HEK293 (cell line): Measurements from ENCODE around the gene KIF21B.

ENCODE experiments used
- CTCF ChIA-PET: fragments of 350-600 bp; formaldehyde crosslinking; extraction: SDS; loops from one replicate; lab custom pipeline; 2021; ENCODE audit warnings: antibody characterized with exemption; lab: Yijun Ruan, JAX
- POLR2A ChIA-PET: fragments of 300-600 bp; formaldehyde crosslinking; extraction: SDS; loops from one replicate; lab custom pipeline; 2020; ENCODE audit warnings: antibody characterized with exemption, inconsistent platforms; lab: Yijun Ruan, JAX
- H3K27ac ChIP-seq: fragments of 200-500 bp; sonication (Bioruptor generic); 2 replicates; pipeline ENCODE4 v1.5.1; 2014; ENCODE audit warnings: low read depth, low read length, control low read depth, inconsistent platforms; ENCODE audit errors: extremely low read depth
- H3K36me3 ChIP-seq, 2 experiments: fragments of 200-500 bp in 1 of 2; sonication (Bioruptor generic) in 1 of 2; 1 replicate in 1 of 2; 2 replicates in 1 of 2; pipeline ENCODE4 v1.5.1; 2014 to 2017; ENCODE audit warnings: inconsistent platforms in 2 of 2, low read length in 2 of 2; ENCODE audit not compliant: control insufficient read depth in 2 of 2, insufficient read depth in 1 of 2
- H3K4me1 ChIP-seq: fragments of 200-500 bp; sonication (Bioruptor generic); 2 replicates; pipeline ENCODE4 v1.5.1; 2014; ENCODE audit warnings: mild to moderate bottlenecking, low read length, inconsistent platforms; ENCODE audit not compliant: control insufficient read depth, insufficient read depth
- H3K4me3 ChIP-seq: 2 replicates; pipeline ENCODE4 v1.5.1; 2011; ENCODE audit warnings: low read depth, mild to moderate bottlenecking, control low read depth, low read length, moderate library complexity
- H3K9me3 ChIP-seq: fragments of 200-500 bp; sonication (Bioruptor generic); 2 replicates; pipeline ENCODE4 v1.5.1; 2014; ENCODE audit warnings: low read depth, low read length, inconsistent platforms; ENCODE audit not compliant: control insufficient read depth, insufficient read depth
- HIC1 ChIP-seq: fragments of 450-650 bp; formaldehyde crosslinking; IDR thresholded peaks from 2 replicates; pipeline ENCODE4 v1.5.1; 2016; ENCODE audit warnings: missing biosample characterization, missing genetic modification characterization
- KLF17 ChIP-seq: fragments of 450-650 bp; formaldehyde crosslinking; IDR thresholded peaks from 2 replicates; pipeline ENCODE4 v1.5.1; 2016; ENCODE audit warnings: missing biosample characterization, missing genetic modification characterization
- MZF1 ChIP-seq: fragments of 450-650 bp; formaldehyde crosslinking; IDR thresholded peaks from 2 replicates; pipeline ENCODE4 v1.5.1; 2017; ENCODE audit warnings: missing biosample characterization, missing genetic modification characterization, borderline replicate concordance
- SETDB1 ChIP-seq: IDR thresholded peaks from one replicate; pipeline ENCODE4 v1.6.1; 2017; ENCODE audit warnings: mild to moderate bottlenecking, low read length, moderate library complexity, mixed read lengths; ENCODE audit not compliant: insufficient read length
- ZBTB17 ChIP-seq: fragments of 450-650 bp; formaldehyde crosslinking; IDR thresholded peaks from 2 replicates; pipeline ENCODE4 v1.5.1; 2016; ENCODE audit warnings: missing biosample characterization, missing genetic modification characterization
- ZBTB49 ChIP-seq: fragments of 450-650 bp; formaldehyde crosslinking; IDR thresholded peaks from 2 replicates; pipeline ENCODE4 v1.5.1; 2016; ENCODE audit warnings: missing biosample characterization, missing genetic modification characterization, low read depth
- ZNF112 ChIP-seq: fragments of 450-650 bp; formaldehyde crosslinking; IDR thresholded peaks from 2 replicates; pipeline ENCODE4 v1.5.0; 2017; ENCODE audit warnings: missing biosample characterization, missing genetic modification characterization
- ZNF138 ChIP-seq: fragments of 450-650 bp; formaldehyde crosslinking; IDR thresholded peaks from 2 replicates; pipeline ENCODE4 v1.5.1; 2016; ENCODE audit warnings: missing biosample characterization, missing genetic modification characterization, borderline replicate concordance
- ZNF169 ChIP-seq: fragments of 450-650 bp; formaldehyde crosslinking; IDR thresholded peaks from 2 replicates; pipeline ENCODE4 v1.5.1; 2016; ENCODE audit warnings: missing biosample characterization, missing genetic modification characterization
- ZNF19 ChIP-seq: fragments of 450-650 bp; formaldehyde crosslinking; IDR thresholded peaks from 2 replicates; pipeline ENCODE4; 2016; ENCODE audit warnings: missing biosample characterization, missing genetic modification characterization, low read depth
- ZNF223 ChIP-seq: fragments of 450-650 bp; formaldehyde crosslinking; IDR thresholded peaks from 2 replicates; pipeline ENCODE4 v1.5.1; 2016; ENCODE audit warnings: missing biosample characterization, missing genetic modification characterization
- ZNF398 ChIP-seq: fragments of 450-650 bp; formaldehyde crosslinking; IDR thresholded peaks from 2 replicates; pipeline ENCODE4 v1.5.1; 2017; ENCODE audit warnings: missing biosample characterization, missing genetic modification characterization
- ZNF624 ChIP-seq: fragments of 450-650 bp; formaldehyde crosslinking; IDR thresholded peaks from 2 replicates; pipeline ENCODE4 v1.5.1; 2017; ENCODE audit warnings: missing biosample characterization, missing genetic modification characterization
- ZNF629 ChIP-seq: fragments of 450-650 bp; formaldehyde crosslinking; IDR thresholded peaks from 2 replicates; pipeline ENCODE4 v1.5.1; 2017; ENCODE audit warnings: missing biosample characterization, missing genetic modification characterization
- ZNF658 ChIP-seq: fragments of 450-650 bp; formaldehyde crosslinking; IDR thresholded peaks from 2 replicates; pipeline ENCODE4; 2016; ENCODE audit warnings: missing biosample characterization, missing genetic modification characterization
- ZNF660 ChIP-seq: fragments of 450-650 bp; IDR thresholded peaks from 2 replicates; pipeline ENCODE4 v1.5.1; 2018; ENCODE audit warnings: missing biosample characterization, mild to moderate bottlenecking, missing genetic modification characterization
- ZNF747 ChIP-seq: fragments of 450-650 bp; formaldehyde crosslinking; IDR thresholded peaks from 2 replicates; pipeline ENCODE4 v1.5.1; 2016; ENCODE audit warnings: missing biosample characterization, missing genetic modification characterization
- ZNF791 ChIP-seq: fragments of 450-650 bp; formaldehyde crosslinking; IDR thresholded peaks from 2 replicates; pipeline ENCODE4 v1.5.1; 2016; ENCODE audit warnings: missing biosample characterization, missing genetic modification characterization
- ZNF837 ChIP-seq: fragments of 450-650 bp; formaldehyde crosslinking; IDR thresholded peaks from 2 replicates; pipeline ENCODE4 v1.5.1; 2016; ENCODE audit warnings: missing biosample characterization, missing genetic modification characterization
- TF ChIP-seq, protein P1 (sequence below): sonication (generic); formaldehyde crosslinking; IDR thresholded peaks from 2 replicates; pipeline ENCODE4 v1.8.1; 2022; ENCODE audit warnings: mild to moderate bottlenecking, moderate library complexity, missing genetic modification reagents

Gene KIF21B

GRCh38 chr1:200959411-200959921, 64.0 kb downstream of the KIF21B start:
- TF ChIP-seq ZNF747 (tag by site-specific recombination), result no peak
- no peak for TF ChIP-seq KLF17 (tag by site-specific recombination)
- no peak for TF ChIP-seq ZNF660 (tag by site-specific recombination)
- no peak for TF ChIP-seq ZNF112 (tag by site-specific recombination)
- no peak for TF ChIP-seq ZNF19 (tag by site-specific recombination)
- no peak for TF ChIP-seq HIC1
- TF ChIP-seq ZNF398 (tag by site-specific recombination), result no peak
- no peak for TF ChIP-seq ZNF624 (tag by site-specific recombination)
- no peak for TF ChIP-seq ZBTB17 (tag by site-specific recombination)
- no peak for TF ChIP-seq ZBTB49 (tag by site-specific recombination)
- no peak for TF ChIP-seq SETDB1
- no peak for TF ChIP-seq MZF1 (tag by site-specific recombination)
- no peak for TF ChIP-seq ZNF223 (tag by site-specific recombination)
- TF ChIP-seq ZNF138 (tag by site-specific recombination), result no peak
- no peak for TF ChIP-seq ZNF629 (tag by site-specific recombination)
- TF ChIP-seq ZNF658 (tag by site-specific recombination), result no peak
- TF ChIP-seq, all 188 proteins: peak for 0
- H3K4me1 ChIP-seq, result no peaks in the 10 kb centered on the region
- no peak overlapping the region for H3K27ac ChIP-seq
- no peak overlapping the region for H3K4me3 ChIP-seq
- ChIA-PET CTCF (interaction anchor here (1.8 kb wide), 1 partner anchor 21 kb away, joined by 5 read pairs; no protein-coding TSS in a partner anchor), POLR2A (no interaction called here)
- no peaks in the 10 kb centered on the region for H3K36me3 ChIP-seq
- H3K9me3 ChIP-seq, result no peaks in the 10 kb centered on the region

GRCh38 chr1:200958597-200958996, 64.9 kb downstream of the KIF21B start:
- no peak overlapping the region for H3K27ac ChIP-seq
- CTCF ChIA-PET, result no interaction called here
- no peak overlapping the region for H3K4me3 ChIP-seq
- no peaks in the 10 kb centered on the region for H3K36me3 ChIP-seq
- H3K9me3 ChIP-seq, result no peaks in the 10 kb centered on the region
- TF ChIP-seq ZNF837 (tag by site-specific recombination) (no peak), ZNF791 (tag by site-specific recombination) (no peak), ZNF169 (tag by site-specific recombination) (no peak)
- TF ChIP-seq, protein P1, sequence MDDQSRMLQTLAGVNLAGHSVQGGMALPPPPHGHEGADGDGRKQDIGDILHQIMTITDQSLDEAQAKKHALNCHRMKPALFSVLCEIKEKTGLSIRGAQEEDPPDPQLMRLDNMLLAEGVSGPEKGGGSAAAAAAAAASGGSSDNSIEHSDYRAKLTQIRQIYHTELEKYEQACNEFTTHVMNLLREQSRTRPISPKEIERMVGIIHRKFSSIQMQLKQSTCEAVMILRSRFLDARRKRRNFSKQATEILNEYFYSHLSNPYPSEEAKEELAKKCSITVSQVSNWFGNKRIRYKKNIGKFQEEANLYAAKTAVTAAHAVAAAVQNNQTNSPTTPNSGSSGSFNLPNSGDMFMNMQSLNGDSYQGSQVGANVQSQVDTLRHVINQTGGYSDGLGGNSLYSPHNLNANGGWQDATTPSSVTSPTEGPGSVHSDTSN (CRISPR knock-in tag), result no peak
- TF ChIP-seq, all 188 proteins: peak for 0
- POLR2A ChIA-PET, result no interaction called here
- no peaks in the 10 kb centered on the region for H3K4me1 ChIP-seq
